Calu3 (cell line): ENCODE data around the gene LYRM1. TPM values are rescaled to one million over a fixed set of nuclear protein-coding genes. Genes with fewer than 3 reads are reported as not detected.

Experiments
- BruUV-seq: library from RNA; stranded (reverse); fragments of 400-500 nt; replicated peaks from 2 replicates; lab custom pipeline; 2021; lab: Mats Ljungman, UMichigan
- CTCF ChIA-PET: fragments of 300-600 bp; sonication (Branson Sonifier 250); formaldehyde crosslinking; loops from one replicate; lab custom pipeline; 2022; ENCODE audit warnings: antibody characterized with exemption; lab: Charles Lee
- DNase-seq: peaks from one replicate; pipeline ENCODE4 v3.0.0; 2022
- H3K27ac Mint-ChIP-seq: one replicate; pipeline ENCODE4 v1.8.0; 2022; ENCODE audit warnings: mixed read lengths; ENCODE audit not compliant: unreplicated experiment
- H3K27me3 Mint-ChIP-seq: one replicate; pipeline ENCODE4 v1.8.0; 2022; ENCODE audit warnings: mixed read lengths; ENCODE audit not compliant: unreplicated experiment
- H3K36me3 Mint-ChIP-seq: one replicate; pipeline ENCODE4 v1.8.0; 2022; ENCODE audit warnings: mild to moderate bottlenecking, moderate library complexity, mixed read lengths; ENCODE audit not compliant: insufficient read depth, unreplicated experiment
- H3K4me1 Mint-ChIP-seq: one replicate; pipeline ENCODE4 v1.8.0; 2022; ENCODE audit warnings: mild to moderate bottlenecking, low read depth, mixed read lengths; ENCODE audit not compliant: unreplicated experiment
- H3K4me3 Mint-ChIP-seq: one replicate; pipeline ENCODE4 v1.8.0; 2022; ENCODE audit warnings: mild to moderate bottlenecking, low read depth, moderate library complexity, mixed read lengths; ENCODE audit not compliant: unreplicated experiment
- H3K9me3 Mint-ChIP-seq: one replicate; pipeline ENCODE4 v1.8.0; 2022; ENCODE audit warnings: low read depth, mixed read lengths; ENCODE audit not compliant: unreplicated experiment
- CTCF ChIP-seq: fragments of 200-600 bp; IDR thresholded peaks from one replicate; pipeline ENCODE4 v1.8.0; 2022; ENCODE audit warnings: antibody characterized with exemption; ENCODE audit not compliant: unreplicated experiment
- intact Hi-C: fragments of 100-400 bp; cut with micrococcal nuclease; formaldehyde crosslinking; loops from one replicate; pipeline ENCODE4 v1.10.0; 2022; ENCODE audit not compliant: unreplicated experiment
- total RNA-seq: library from RNA; stranded (reverse); gene quantifications from 2 replicates; pipeline ENCODE4 v1.2.3, GENCODE V29; 2022

Gene LYRM1
- total RNA-seq, 1 experiment from 2014 or later = 36.5 TPM

- Mint-ChIP-seq H3K36me3 (peaks cover 29% of the 10 kb centered on the region), H3K9me3 (no peaks in the 10 kb centered on the region), H3K4me1 (peaks cover 35% of the 10 kb centered on the region), H3K27me3 (no peaks in the 10 kb centered on the region), H3K27ac (no peak overlapping the region), H3K4me3 (no peak overlapping the region)
- intact Hi-C loops = no loop called here
- no TSS peak for BruUV-seq
- TF ChIP-seq CTCF = no peak
- CTCF ChIA-PET = no interaction called here
- DNase-seq = no peak
Measured at GRCh38 chr16:20894388-20894787, 6.2 kb upstream of the LYRM1 start.

GRCh38 chr16:20897253-20897897 is 3.2 kb upstream of the LYRM1 start:
- no peak for DNase-seq
- Mint-ChIP-seq H3K36me3 (peaks cover 47% of the 10 kb centered on the region), H3K4me1 (peaks cover 39% of the 10 kb centered on the region), H3K27ac (peak overlapping the region; percentile 41), H3K9me3 (no peaks in the 10 kb centered on the region), H3K4me3 (peak overlapping the region; percentile 75), H3K27me3 (no peaks in the 10 kb centered on the region)
- CTCF ChIA-PET = interaction anchor here (1.0 kb wide), 1 partner anchor 9 kb away, joined by 3 read pairs; no protein-coding TSS in a partner anchor
- intact Hi-C loops = no loop called here
- BruUV-seq = no TSS peak
- no peak for TF ChIP-seq CTCF

- H3K4me3 Mint-ChIP-seq = peak overlapping the region; percentile 75
- H3K36me3 Mint-ChIP-seq = peaks cover 43% of the 10 kb centered on the region
- no TSS peak for BruUV-seq
- CTCF ChIA-PET = interaction anchor here (1.0 kb wide), 1 partner anchor 10 kb away, joined by 3 read pairs; no protein-coding TSS in a partner anchor
- intact Hi-C loops = no loop called here
- no peaks in the 10 kb centered on the region for H3K9me3 Mint-ChIP-seq
- H3K27ac Mint-ChIP-seq = peak overlapping the region; percentile 41
- no peak for TF ChIP-seq CTCF
- H3K4me1 Mint-ChIP-seq = peaks cover 44% of the 10 kb centered on the region
- no peaks in the 10 kb centered on the region for H3K27me3 Mint-ChIP-seq
- no peak for DNase-seq
Measured at GRCh38 chr16:20897922-20898321, 2.6 kb upstream of the LYRM1 start.

- intact Hi-C loops = no loop called here
- CTCF ChIA-PET = interaction anchor here (0.6 to 1.5 kb wide), 4 partner anchors 9 to 269 kb away, joined by 3 to 7 read pairs (median 4); no protein-coding TSS in a partner anchor
- peak overlapping the region; percentile 94 for H3K27ac Mint-ChIP-seq
- H3K36me3 Mint-ChIP-seq = peaks cover 49% of the 10 kb centered on the region
- DNase-seq = no peak
- H3K4me1 Mint-ChIP-seq = peaks cover 56% of the 10 kb centered on the region
- H3K27me3 Mint-ChIP-seq = no peaks in the 10 kb centered on the region
- BruUV-seq = TSS peak; percentile 48
- H3K9me3 Mint-ChIP-seq = no peaks in the 10 kb centered on the region
- TF ChIP-seq CTCF = no peak
- H3K4me3 Mint-ChIP-seq = peak overlapping the region; percentile 75
Measured at GRCh38 chr16:20899071-20899470, 1.5 kb upstream of the LYRM1 start.
